Omental fat pad (tissue), 4 donors: Measurements from ENCODE around the gene NFIB. TPM values are rescaled to one million over a fixed set of nuclear protein-coding genes. Genes with fewer than 3 reads are reported as not detected.

ENCODE experiments used
- ATAC-seq: fragments of 150-250 bp; one replicate; pipeline ENCODE4 v1.9.1; 2016; ENCODE audit warnings: mild to moderate bottlenecking, moderate library complexity; ENCODE audit not compliant: low FRiP score
- DNase-seq: peaks from one replicate; pipeline ENCODE4 v3.0.0-alpha.2; 2019; ENCODE audit warnings: low spot score
- total RNA-seq, 4 donors: library from RNA; depleted of rRNA; stranded (reverse); fragments of >200 nt; gene quantifications; one replicate each; pipeline ENCODE4 v1.1.0, GENCODE V29; 2016
- TF ChIP-seq, protein P1 (sequence below), 3 donors: fragments of 450-650 bp; IDR thresholded peaks; one replicate each; pipeline ENCODE4 v1.5.1; 2016 to 2017; ENCODE audit warnings: antibody characterized with exemption in 3 of 3, mild to moderate bottlenecking in 3 of 3, moderate library complexity in 2 of 3

NFIB gene
- total RNA-seq, 4 donors from 2014 or later, result 55.1 to 265 (median 106) TPM

DNA sequence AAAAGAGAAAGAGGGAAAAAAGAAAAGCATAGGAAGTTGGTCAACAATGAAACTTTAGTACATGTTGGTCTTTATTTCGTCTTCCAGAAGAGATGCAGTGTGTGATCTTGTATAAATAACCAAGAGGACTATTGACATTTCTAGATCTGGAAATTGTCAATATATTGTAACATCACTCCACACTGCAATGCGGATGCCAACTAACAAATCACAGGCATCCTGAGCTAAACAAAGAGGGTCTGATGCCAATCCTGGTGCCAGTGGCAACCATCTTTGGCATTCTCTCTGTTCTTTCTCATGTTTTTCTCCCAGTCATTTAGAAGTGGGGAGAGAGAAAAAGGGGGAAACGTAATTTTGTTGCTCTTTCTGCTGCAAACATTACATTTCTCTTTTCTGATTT, 9.7 kb downstream of the NFIB start:
- DNase-seq (no peak), ATAC-seq (no peak)
- TF ChIP-seq, protein P1, sequence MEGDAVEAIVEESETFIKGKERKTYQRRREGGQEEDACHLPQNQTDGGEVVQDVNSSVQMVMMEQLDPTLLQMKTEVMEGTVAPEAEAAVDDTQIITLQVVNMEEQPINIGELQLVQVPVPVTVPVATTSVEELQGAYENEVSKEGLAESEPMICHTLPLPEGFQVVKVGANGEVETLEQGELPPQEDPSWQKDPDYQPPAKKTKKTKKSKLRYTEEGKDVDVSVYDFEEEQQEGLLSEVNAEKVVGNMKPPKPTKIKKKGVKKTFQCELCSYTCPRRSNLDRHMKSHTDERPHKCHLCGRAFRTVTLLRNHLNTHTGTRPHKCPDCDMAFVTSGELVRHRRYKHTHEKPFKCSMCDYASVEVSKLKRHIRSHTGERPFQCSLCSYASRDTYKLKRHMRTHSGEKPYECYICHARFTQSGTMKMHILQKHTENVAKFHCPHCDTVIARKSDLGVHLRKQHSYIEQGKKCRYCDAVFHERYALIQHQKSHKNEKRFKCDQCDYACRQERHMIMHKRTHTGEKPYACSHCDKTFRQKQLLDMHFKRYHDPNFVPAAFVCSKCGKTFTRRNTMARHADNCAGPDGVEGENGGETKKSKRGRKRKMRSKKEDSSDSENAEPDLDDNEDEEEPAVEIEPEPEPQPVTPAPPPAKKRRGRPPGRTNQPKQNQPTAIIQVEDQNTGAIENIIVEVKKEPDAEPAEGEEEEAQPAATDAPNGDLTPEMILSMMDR (IDR thresholded peaks at IDR 0.05), result no peak

DNA sequence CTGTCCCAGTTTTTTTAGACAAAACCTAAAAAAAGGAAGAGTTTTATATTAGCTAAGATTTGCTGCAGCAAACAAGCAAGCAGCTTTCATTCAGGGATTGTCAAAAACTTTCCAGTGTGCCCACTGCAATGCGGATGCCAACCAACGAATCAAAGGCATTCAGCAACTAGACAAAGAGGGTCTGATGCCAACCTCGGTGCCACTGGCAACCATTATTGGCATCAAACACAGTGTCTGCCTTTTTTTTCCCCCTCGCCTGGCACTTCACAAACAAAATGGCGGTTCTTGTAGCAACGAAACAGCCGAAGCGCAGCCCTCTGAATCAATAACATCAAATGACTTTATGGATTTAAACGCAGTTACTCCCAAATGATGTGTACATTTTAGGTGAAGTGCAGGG, 10.4 kb downstream of the NFIB start:
- TF ChIP-seq, protein P1 (IDR thresholded peaks at IDR 0.05), result no peak
- DNase-seq (no peak), ATAC-seq (no peak)

DNA sequence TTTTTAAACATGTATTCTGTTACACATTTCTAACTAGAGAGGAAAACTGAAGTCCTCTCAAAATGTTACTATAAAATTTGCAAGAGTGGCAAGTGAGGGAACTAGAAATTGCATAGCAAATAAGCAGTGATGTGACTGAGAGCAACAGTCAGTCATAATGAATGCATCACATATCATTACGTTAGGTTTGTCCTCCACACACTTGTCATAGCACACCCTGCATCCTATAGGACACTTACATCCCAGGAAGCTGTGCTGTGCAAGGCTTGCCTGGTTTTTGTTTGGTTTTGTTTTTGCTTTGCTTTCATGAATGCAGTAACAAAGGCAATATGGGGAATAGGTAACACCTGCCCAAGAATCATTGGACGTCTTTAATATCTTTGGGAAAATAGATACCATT, 10.8 kb downstream of the NFIB start:
- no peak for ATAC-seq

DNA sequence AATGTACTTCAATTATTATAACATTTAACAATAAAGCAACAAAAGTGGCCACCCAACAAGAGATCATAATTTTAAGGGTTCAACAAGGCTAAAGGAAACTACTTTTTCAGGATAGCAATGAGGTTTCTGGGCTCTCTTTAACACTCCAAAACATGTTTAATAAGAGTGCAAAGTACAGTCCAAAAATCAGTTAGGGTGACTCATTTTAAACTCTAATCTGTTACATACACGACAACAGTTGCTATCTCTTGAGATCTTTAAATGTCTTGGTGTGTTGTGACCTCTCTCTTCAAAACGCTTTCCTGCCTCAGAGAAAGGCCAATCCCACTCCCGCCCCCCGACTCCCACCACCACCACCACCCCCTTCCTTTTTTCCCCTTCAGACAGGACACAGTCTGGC, 11.5 kb downstream of the NFIB start:
- DNase-seq, result no peak
- ATAC-seq, result peak; percentile 9

More for the DNA sequence above, 10.8 kb downstream of the NFIB start:
- no peak for DNase-seq
- TF ChIP-seq, protein P1 (IDR thresholded peaks at IDR 0.05), result no peak

DNA sequence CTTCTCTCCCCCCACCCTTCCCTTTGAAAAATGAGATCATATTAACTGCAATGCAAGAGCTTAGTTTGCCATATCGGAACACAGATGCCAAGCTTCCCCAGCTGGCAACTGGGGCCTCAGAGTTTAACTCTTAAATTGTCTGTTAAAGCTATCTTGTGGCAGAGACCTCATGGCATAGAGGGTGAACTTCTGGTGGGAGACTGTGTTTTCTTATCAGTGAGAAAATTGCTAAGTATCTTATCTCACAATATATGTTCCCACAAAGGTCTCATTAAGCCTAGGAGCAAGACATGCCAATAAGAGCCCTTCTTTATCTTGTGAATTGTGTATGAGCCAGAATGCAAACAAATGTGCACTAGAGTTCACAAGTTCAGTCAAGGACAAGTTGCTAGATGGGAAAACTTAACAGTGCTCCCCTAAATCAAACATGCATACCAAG, 12.3 kb downstream of the NFIB start:
- no peak for DNase-seq
- TF ChIP-seq, protein P1 (IDR thresholded peaks at IDR 0.05), result no peak
- ATAC-seq, result no peak

More for the DNA sequence above, 11.5 kb downstream of the NFIB start:
- TF ChIP-seq, protein P1 (IDR thresholded peaks at IDR 0.05), result no peak

DNA sequence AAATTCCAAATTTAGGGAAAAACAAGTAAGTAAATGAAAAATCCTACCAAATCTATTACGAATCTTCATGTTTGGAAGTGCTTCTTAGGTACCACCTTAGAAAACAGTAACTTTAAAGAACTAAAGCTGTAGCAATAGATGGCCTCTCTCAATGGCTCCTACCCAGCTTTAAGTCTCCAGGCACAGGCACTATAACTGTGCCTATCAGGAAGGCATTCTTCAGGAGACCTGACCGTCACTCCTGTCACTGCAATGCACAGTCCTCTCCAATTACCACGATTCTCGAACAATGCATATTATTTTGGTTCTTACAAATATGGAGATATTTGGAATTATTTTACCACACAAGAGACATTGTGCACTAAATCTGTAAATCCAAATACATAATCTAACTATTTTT, 12.9 kb downstream of the NFIB start:
- TF ChIP-seq, protein P1 (IDR thresholded peaks at IDR 0.05), result no peak
- no peak for DNase-seq
- no peak for ATAC-seq

DNA sequence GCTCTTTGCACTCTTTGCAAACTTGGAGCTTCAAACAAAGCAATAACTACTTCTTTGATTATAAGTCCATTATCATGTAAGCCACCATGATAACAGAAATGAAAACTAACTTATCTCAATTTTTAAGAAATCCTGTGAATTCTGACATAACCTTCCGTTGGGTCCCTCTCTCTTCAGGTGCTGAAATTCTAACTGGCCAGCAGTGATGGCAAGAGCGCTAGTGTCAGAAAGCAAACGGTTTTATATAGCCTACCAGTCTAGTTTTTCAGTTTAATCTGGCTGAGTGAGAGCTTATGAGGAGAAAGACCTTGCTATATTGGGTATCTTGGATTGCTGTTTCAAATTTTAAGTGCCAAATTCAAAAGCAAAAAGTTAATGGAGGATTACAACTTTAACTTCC, 13.4 kb downstream of the NFIB start:
- ATAC-seq, result no peak
- TF ChIP-seq, protein P1 (IDR thresholded peaks at IDR 0.05), result no peak

More for the DNA sequence above, 13.4 kb downstream of the NFIB start:
- DNase-seq, result no peak
